Superior temporal gyrus (tissue), 1 donor: ENCODE data around the gene IL15.

ENCODE experiments used
- DNase-seq: peaks from one replicate; pipeline ENCODE4 v3.0.0-alpha.2; 2016; ENCODE audit errors: extremely low spot score

IL15 gene

GRCh38 chr4:141771889-141772830 lies 135.8 kb downstream of the IL15 start:
- DNase-seq = no peak

DNA sequence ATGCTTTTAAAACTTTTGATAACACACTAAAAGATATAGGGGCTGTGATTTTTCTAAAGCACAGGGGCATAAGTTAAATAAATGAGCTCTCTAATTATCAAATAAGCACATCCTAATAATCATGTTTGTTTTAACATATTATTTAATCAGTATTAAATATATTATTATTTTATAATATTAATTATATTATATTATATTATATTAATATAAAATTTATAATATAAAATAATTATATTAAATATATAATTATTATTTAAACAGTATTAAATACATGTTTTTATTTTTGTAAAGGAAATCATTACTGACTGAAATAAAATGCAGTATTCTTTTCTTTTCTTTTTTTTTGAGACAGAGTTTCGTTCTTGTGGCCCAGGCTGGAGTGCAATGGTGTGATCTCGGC lies 136.5 kb downstream of the IL15 start:
- no peak for DNase-seq

DNA sequence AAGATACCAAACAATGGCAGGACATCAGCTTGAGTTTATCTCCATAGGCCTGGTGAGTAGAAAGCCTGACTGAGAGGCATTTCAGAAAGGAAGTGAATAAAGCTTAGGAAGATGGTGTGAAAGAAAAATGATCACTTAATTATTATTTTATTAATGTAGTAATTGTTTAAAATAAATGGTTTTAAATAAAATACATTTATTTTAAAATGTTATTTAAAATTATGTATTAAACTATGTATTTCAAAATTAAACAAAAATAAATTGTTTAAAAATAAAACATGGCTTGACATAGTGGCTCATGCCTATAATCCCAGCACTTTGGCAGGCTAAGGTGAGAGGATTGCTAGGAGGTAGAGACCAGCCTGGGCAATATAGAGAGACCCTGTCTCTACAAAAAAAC lies 145.8 kb downstream of the IL15 start:
- DNase-seq = no peak
